HL-60 (cell line): ENCODE results near the gene CLSTN2.

Experiments
- DNase-seq, 2 experiments: peaks; one replicate each; pipeline ENCODE4 v3.0.0-alpha.2; 2010 to 2020; ENCODE audit warnings: low read depth in 1 of 2, low spot score in 1 of 2
- H3K27ac ChIP-seq: fragments of 250-450 bp; sonication (Bioruptor Pico); replicated peaks from 2 replicates; pipeline ENCODE4 v1.5.1; 2020; ENCODE audit warnings: mild to moderate bottlenecking, moderate library complexity
- H3K27me3 ChIP-seq: fragments of 250-450 bp; sonication (Bioruptor Pico); 2 replicates; pipeline ENCODE4 v1.5.1; 2021; ENCODE audit warnings: mild to moderate bottlenecking, moderate library complexity; ENCODE audit not compliant: insufficient read depth, poor library complexity, severe bottlenecking
- H3K4me3 ChIP-seq: replicated peaks from 2 replicates; pipeline ENCODE4 v1.5.1; 2011; ENCODE audit warnings: mild to moderate bottlenecking, control low read depth, low read length; ENCODE audit not compliant: insufficient read depth
- CTCF ChIP-seq: IDR thresholded peaks from one replicate; pipeline ENCODE4 v1.5.1; 2011; ENCODE audit warnings: low read length, control low read depth, inconsistent platforms; ENCODE audit not compliant: insufficient read depth
- GABPA ChIP-seq: IDR thresholded peaks from 2 replicates; pipeline ENCODE4 v1.6.1; 2012; ENCODE audit warnings: low read depth
- POLR2AphosphoS5 ChIP-seq: IDR thresholded peaks from 2 replicates; pipeline ENCODE4 v1.6.1; 2012; ENCODE audit warnings: low read depth
- REST ChIP-seq: IDR thresholded peaks from 2 replicates; pipeline ENCODE4 v1.6.1; 2012; ENCODE audit warnings: low read depth; ENCODE audit not compliant: insufficient replicate concordance
- SPI1 ChIP-seq: IDR thresholded peaks from 2 replicates; pipeline ENCODE4 v1.6.1; 2012; ENCODE audit warnings: low read depth, mild to moderate bottlenecking, borderline replicate concordance

The CLSTN2 gene

GRCh38 chr3:140424726-140425125 is 489.7 kb downstream of the CLSTN2 start:
- TF ChIP-seq CTCF (no peak), POLR2AphosphoS5 (no peak), REST (no peak), SPI1 (no peak), GABPA (no peak)
- no peak for DNase-seq
- no peaks in the 10 kb centered on the region for H3K27me3 ChIP-seq

GRCh38 chr3:140427786-140428185 is 492.8 kb downstream of the CLSTN2 start:
- no peak for TF ChIP-seq GABPA
- no peak for TF ChIP-seq POLR2AphosphoS5
- no peak for TF ChIP-seq SPI1
- no peak for TF ChIP-seq CTCF
- TF ChIP-seq REST, result no peak
- no peak for DNase-seq
- no peak overlapping the region for H3K4me3 ChIP-seq
- no peaks in the 10 kb centered on the region for H3K27me3 ChIP-seq
- no peak overlapping the region for H3K27ac ChIP-seq

More at GRCh38 chr3:140424726-140425125, 489.7 kb downstream of the CLSTN2 start:
- Histone ChIP-seq H3K4me3 (no peak overlapping the region), H3K27ac (no peak overlapping the region)

DNA sequence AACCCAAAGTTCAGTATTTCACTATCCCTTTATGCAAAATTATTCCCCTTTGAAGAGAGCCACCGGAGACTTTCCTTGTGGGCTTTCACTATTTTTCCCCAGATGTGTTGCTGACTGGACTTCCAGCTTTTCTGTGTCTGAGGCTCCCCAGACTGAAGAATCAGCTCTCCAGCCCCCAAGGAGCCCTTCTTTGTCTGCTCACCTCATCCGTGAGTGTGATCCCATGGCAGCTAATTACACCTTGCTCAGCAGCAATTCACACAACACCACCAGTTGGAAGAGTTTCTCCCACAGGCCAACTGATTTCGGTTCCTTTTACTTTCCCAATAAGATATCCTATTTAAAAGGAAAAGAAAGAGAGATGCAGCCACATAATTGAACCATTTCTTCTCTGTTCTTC is 493.4 kb downstream of the CLSTN2 start:
- TF ChIP-seq POLR2AphosphoS5 (no peak), GABPA (no peak), REST (no peak), SPI1 (no peak), CTCF (no peak)
- no peaks in the 10 kb centered on the region for H3K27me3 ChIP-seq

More for the DNA sequence above, 493.4 kb downstream of the CLSTN2 start:
- H3K4me3 ChIP-seq, result no peak overlapping the region
- no peak overlapping the region for H3K27ac ChIP-seq
- no peak for DNase-seq
